ENCODE results near the gene PHB1.

Gene PHB1

GRCh38 chr17:49414622-49415350 is at the start of gene PHB1:
Gene PHB1, minus strand, starts transcription at chr17:49414882. Its CDS starts 1,618 bp downstream, at chr17:49413264.
- peak; percentile 95 for FAIRE-seq

GRCh38 chr17:49464049-49464448 is 49.4 kb upstream of the PHB1 start:
- FAIRE-seq = no peak

DNA sequence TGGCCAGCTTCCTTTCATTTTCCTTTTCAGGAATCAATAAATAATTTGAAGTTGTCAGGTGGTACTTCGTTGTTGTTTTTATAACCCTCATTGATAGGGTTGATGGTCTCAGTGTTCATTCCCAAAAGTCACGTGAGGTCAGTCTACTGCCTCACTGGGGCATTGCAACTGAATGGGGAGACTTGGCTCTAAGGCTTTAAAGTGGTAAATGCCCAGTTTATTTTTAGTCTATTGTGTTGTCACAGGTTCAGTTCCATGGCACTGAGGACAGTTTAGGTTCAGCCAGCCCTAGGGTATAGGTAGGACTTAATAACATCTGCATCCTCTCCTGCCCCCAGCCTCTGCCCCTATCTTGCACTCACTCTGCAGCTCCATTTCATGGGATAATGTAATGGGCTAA is 46.9 kb upstream of the PHB1 start:
- FAIRE-seq = no peak

- no peak for FAIRE-seq
Measured at GRCh38 chr17:49460401-49460800, 45.7 kb upstream of the PHB1 start.

GRCh38 chr17:49459401-49459984 is 44.8 kb upstream of the PHB1 start:
- no peak for FAIRE-seq

GRCh38 chr17:49457564-49458535 is 43.2 kb upstream of the PHB1 start:
- no peak for FAIRE-seq

GRCh38 chr17:49456183-49456965 is 41.7 kb upstream of the PHB1 start:
- no peak for FAIRE-seq

GRCh38 chr17:49455272-49455861 is 40.7 kb upstream of the PHB1 start:
- FAIRE-seq = no peak

- no peak for FAIRE-seq
Measured at GRCh38 chr17:49454050-49454449, 39.4 kb upstream of the PHB1 start.

DNA sequence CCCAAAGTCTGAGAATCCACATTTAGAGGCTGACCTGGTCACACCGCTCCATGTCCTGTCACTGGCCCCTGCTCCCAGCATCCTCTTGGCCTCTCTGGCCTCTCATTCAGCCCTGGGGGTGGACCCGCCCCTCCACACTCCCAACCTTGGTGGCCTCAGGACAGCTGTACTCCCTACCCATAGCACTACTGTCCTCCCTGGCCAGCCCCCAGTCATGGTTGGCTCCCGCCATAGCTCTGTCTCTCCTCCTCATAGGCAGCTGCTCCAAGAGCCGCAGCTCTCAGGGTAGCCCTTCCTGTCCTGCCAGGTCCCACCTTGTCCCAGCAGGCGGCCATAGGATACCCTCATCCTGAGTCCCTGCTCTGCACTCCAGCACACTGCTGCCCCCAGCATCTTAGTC is 38.0 kb upstream of the PHB1 start:
- FAIRE-seq = no peak

DNA sequence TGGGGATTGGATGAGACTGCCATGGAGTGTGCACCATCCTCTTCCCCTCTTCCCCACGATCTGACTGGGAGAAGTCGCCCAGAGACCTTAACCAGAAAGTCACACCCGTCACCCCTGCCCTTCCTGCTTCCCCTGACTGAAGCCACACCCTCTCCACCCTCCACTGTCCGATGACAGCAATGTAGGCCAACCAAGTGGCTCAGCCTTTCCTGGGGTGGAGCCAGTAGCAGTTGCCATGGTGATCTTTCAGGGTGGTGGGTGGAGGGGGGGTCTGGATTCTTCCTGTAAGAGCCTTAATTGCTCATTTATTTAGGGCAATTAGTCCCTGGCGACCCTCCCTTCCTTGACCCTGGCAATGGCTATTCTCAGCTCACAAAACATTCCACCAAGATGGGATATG is 37.5 kb upstream of the PHB1 start:
- no peak for FAIRE-seq

DNA sequence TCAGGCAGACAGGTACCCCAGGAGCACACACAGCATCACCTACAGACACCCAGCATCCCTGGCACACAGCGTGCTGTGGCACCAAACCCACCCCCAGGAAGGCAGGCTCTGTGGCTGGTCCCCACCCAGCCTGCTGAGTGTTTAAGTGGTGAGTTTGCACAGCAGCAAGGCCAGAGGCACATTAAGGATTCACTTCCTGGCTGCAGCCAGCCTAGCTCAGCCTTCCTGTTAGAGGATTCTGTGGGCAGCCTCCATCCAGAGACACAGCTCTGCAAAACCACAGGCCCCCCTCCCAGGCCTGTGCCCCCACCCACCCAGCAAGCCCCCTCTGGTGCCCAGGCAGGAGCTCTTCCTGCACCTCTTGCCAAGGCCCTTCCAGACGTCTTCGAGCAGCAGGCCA is 36.1 kb upstream of the PHB1 start:
- no peak for FAIRE-seq

DNA sequence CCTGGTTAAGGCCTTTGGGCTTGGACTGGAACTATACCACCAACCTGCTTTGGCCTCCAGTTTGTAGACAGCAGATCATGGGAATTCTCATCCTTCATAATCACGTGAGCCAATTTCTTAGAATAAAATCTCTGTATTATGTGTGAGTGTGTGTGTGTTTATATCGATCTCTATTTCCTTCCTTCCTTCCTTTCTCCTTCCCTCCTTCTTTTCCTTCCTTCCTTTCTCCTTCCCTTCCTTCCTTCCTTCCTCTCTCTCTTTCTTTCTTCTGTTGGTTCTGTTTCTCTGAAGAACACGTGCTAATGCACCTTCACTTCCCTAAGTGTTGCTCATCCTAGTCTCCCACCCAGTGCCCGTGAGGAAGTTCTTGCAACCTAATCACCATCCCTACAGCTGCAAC is 35.5 kb upstream of the PHB1 start:
- FAIRE-seq = no peak

GRCh38 chr17:49447628-49448302 is 33.1 kb upstream of the PHB1 start:
- no peak for FAIRE-seq

GRCh38 chr17:49445591-49445990 is 30.9 kb upstream of the PHB1 start:
- no peak for FAIRE-seq

- no peak for FAIRE-seq
Measured at GRCh38 chr17:49444384-49444783, 29.7 kb upstream of the PHB1 start.

DNA sequence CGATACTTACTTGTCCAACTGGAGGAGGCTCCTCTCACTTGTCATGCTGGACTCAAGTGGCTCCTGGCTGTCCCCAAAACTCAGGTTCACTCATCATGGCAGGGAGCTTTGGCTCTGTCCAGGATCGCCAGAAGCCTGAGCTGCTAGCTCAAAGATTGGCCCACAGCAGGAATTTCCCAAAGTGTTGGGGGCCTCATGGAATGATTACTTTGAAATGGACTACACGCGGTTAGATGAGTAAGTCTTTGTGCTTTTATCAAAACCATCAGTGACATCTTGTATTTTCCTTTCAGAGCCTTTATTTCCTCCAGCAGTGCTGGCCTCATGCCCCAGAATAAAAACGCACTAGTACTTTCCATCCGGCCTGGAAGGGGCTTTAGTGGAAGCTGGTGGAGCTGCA is 29.2 kb upstream of the PHB1 start:
- FAIRE-seq = no peak

- no peak for FAIRE-seq
Measured at GRCh38 chr17:49442041-49442440, 27.4 kb upstream of the PHB1 start.

GRCh38 chr17:49441578-49441977 is 26.9 kb upstream of the PHB1 start:
- FAIRE-seq = no peak

- FAIRE-seq = no peak
Measured at GRCh38 chr17:49440581-49440980, 25.9 kb upstream of the PHB1 start.

- FAIRE-seq = no peak
Measured at GRCh38 chr17:49439673-49440571, 25.2 kb upstream of the PHB1 start.

Data from endometrium (tissue), 2 donors.